ENCODE data around the gene RASGEF1B.
"Not testable (repeated sequence)": the region's sequence is repeated elsewhere in the genome, so short reads cannot be mapped to it uniquely, and the experiment has no call there.

The RASGEF1B gene

DNA sequence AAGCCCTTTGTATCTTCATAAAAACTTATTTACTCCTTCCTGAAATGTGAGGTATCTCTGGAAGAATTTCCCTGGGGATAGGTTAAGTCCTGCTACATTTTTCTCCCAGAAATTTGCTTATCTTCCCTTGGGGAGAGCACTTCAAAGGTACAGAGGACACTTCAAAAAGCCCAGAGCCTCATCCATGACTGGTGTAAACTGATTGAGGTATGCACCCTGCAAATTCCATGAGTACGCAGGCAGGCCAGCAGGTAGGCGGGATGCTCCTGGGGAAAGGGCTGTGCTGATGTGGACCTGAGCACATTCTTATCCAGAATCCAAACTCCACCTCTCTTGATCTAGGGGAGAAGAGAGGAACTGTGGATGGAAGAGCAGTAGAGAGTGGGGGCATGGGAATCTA is 26.3 kb upstream of the RASGEF1B start:
- no peak for DNase-seq

DNA sequence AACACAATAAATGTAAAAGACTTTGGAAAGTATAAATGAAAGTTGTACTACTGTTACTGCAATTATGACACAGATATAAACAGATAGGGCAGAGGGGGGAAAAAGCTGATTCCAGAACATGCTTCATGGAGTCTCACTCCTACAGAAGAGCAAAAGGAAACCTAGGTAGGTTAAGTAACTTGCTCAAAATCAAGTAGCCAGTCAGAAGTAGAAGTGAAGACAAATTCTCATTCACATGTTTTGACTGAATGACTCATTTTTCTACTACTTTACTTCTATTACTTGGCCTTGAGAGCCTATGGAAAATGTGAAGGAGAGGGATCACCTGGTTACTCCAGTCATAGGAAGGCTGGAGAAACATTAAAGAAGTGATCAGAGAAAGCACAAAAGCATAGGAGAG is 23.6 kb upstream of the RASGEF1B start:
- DNase-seq = no peak

DNA sequence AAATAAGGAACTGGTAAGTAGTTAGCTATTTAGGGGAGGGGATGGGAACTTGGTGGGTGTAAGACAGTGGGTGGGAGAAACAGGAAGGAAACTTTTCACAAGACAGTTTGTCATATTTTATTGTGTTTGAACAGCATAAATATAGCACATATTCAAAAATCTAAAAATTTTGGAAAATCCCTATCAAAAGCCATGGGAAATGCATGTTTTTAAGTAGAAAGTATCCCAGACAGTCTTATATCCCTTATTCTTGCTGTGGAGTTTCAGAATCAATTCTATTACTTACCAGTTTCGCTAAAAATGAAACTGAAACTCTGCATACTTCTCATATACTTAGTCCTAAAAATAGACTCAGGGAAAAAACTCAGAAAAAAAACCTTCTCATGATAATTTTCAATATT is 22.3 kb upstream of the RASGEF1B start:
- no peak for DNase-seq

DNA sequence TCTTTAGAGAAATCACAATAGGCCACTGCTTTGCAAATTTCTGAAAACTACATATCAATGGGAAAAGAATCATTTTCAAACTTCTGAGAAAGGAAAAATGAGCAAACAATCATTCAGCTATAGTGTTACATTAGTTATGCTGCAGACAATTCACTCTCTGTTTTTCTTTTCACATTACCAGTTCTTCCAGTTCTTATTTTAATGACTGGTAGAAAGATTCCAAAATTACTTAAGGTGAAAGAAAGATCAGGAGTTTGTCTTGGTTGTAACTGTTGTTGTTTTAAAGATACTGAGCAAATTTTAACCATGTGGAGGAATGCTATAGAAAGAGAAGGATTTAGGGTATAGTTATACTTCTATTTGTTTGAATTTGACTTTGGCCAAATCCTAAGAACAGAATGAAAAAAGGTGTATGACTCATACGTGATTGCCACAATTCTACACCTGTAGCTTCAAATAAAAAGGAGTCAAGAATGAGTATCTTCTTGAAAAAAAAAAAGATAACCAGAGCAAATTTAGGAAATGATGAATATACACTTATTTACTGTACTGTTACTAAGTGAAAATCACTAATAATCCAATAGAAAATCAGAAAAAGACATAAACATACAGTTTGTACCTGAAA is 21.0 kb upstream of the RASGEF1B start:
- no peak for DNase-seq

DNA sequence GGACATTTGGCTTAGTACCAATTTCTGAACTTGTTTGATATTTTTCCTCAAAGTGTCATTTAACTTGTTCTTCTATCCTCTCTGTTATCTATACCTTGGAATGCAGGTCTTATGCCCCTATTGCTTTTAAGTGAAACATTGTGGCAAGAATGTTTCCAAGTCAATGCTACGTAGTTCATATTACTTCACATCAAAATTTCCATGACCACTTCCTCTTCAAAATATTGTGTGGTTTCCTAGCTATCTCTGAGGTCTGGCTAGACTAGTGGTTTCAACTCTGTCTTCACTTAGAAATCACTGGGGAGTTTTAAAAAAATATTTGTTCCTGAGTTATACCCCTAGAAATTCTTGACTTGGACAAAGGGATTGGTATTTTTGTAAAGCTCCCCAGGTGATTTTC is 20.2 kb upstream of the RASGEF1B start:
- DNase-seq = no peak

DNA sequence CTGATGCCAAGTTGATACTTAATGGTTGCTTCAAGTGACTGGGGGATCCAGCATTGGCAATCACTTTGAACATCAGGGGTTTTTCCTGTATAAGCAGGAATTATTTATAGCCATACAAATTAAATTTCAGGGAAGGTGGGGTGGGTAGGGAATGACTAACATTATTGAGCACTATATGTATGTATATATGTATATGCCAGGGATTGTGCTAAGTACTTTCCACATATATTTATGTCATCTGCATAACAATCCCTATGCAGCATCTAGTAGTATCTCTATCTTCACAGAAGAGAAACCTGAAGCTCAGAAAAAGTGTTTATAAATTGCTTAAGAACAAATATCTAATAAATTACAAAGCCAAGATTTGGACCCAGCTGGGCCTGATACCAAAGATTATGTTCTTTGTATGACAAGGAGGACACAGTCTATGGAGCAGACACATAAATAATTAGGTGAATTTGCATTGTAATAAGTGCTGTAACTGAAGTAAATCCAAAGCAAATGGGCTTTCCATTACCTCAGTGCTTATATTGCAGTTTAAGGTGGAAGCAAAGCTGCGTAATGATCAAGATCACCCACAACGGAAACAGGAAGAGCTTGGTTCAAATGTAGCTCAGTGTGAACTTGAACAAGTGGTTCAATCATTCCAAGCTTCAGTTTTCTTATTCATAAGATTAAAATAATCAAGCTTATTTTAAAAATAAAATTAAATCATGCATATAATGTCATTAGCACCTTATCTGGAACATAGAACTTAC is 18.9 kb upstream of the RASGEF1B start:
- DNase-seq = no peak

DNA sequence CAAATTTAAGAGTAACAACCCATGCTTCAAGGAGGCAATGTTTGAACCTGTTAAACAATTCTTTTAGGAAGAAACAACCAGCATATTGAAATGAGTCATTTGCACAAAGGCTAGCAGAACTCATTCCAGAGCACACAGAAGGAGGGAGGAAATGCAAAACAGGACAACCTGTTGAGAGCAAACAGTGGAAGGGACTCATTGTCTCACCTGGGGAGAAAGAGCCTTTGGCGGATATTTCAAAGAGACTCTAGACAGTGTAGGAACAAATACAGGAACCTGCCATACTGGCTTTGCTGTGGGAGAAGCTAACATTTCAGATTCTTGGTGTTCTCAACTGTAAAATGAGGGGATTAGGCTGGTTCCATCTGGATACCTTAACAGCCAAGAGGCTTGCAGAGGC is 14.8 kb upstream of the RASGEF1B start:
- no peak for DNase-seq

DNA sequence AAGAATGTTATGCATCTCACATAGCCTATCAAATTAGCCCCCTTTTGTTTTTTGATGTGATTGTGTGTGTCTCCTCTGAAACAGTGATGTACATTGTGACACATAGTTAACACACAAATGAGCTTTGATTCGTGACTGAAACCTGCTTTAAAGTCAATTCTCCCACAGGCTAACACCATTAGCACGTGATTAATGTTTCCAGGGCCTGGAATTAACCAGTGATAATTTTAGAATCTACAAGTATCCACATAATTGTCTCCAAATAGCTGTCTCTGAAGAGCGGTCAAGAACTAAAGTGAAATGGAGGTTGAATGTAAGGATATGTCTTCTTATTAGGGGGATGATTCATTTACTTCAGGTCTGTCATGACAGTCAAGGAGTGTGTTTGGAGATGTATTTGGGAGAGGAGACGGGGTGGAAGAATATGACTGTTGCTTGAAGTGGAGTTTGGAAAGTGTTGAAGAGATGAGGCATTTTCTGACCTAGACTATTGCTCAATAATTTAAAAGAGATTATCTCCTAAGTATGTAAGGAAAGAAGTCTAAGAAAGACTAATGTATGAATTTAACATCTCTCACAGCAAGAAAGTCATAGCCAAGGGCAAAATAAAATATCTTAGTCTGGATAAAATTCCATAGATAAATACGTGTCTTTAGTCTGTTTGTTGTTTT is 13.7 kb upstream of the RASGEF1B start:
- no peak for DNase-seq

DNA sequence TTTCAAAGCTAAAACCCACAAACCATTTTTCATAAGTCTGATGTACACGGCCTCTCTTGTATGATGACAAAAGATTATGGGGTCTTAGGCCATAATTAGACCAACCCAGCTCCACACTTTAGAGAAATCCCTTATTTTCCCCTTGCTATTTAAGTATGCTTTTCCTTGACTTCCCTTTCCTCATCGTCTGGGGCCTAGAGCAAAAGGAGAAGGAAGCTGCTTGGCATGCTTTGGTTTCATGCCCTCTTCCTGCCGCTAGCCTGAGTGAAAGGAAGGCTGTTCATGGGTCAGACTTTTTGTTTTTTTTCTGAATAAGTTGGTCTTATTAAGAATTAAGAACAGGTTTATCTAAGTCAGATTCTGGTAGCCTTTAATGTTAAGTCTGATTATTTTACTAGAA is 10.6 kb upstream of the RASGEF1B start:
- no peak for DNase-seq

DNA sequence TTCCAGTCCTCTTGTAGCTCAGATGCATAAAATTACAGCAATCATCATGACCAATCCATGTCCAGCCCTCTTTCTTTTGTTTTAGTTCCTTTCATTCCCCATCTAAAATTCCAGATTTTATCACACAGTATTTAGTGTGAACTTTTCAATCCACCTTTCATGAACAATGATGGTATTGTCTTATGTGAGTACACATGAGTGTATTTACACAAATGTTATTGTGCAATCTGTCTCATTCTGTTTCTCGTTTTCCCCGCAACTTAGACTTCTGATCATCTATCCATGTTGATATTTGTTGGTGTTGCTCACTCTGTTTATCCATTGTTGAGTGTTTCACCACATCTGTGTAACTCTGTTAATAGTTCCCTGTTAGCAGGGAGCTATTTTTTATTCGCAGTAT is 9.4 kb upstream of the RASGEF1B start:
- DNase-seq = no peak

DNA sequence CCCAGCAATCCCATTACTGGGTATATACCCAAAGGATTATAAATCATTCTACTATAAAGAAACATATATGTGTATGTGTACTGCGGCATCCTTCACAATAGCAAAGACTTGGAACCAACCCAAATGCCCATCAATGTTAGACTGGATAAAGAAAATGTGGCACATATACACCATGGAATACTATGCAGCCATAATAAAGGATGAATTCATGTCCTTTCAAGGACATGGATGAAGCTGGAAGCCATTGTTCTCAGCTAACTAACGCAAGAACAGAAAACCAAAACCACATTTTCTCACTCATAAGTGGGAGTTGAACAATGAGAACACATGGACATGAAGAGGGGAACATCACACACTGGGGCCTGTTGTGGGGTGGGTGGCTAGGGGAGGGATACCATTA is 7.9 kb upstream of the RASGEF1B start:
- not testable (repeated sequence) for DNase-seq

DNA sequence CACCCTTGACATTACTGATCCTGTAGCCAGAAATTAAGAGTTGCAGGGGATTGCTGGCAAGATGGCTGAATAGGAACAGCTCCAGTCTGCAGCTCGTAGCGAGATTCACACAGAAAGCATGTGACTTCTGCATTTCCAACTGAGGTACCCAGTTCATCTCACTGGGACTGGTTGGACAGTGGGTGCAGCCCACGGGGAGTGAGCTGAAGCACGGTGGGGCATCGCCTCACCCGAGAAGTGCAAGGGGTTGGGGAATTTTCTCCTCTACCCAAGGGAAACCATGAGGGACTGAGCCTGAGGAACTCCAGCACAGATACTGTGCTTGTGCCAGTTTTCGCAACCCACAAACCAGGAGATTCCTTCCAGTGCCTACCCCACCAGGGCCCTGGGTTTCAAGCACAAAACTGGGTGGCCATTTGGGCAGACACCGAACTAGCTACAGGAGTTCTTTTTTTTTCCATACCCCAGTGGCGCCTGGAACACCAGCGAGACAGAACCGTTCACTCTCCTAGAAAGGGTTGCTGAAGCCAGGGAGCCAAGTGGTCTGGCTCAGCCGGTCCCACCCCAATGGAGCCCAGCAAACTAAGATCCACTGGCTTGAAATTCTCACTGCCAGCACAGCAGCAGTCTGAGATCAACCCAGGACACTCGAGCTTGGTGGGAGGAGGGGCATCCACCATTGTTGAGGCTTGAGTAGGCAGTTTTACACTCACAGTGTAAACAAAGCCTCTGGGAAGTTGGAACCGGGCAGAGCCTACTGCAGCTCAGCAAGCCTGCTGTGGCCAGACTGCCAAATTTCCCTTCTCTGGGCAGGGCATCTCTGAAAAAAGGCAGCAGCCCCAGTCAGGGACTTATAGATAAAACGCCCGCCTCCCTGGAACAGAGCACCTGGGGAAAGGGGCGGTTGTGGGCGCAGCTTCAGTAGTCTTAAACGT is 1.9 kb upstream of the RASGEF1B start:
- DNase-seq = peak in 1 of 2 experiments; percentile 64

DNA sequence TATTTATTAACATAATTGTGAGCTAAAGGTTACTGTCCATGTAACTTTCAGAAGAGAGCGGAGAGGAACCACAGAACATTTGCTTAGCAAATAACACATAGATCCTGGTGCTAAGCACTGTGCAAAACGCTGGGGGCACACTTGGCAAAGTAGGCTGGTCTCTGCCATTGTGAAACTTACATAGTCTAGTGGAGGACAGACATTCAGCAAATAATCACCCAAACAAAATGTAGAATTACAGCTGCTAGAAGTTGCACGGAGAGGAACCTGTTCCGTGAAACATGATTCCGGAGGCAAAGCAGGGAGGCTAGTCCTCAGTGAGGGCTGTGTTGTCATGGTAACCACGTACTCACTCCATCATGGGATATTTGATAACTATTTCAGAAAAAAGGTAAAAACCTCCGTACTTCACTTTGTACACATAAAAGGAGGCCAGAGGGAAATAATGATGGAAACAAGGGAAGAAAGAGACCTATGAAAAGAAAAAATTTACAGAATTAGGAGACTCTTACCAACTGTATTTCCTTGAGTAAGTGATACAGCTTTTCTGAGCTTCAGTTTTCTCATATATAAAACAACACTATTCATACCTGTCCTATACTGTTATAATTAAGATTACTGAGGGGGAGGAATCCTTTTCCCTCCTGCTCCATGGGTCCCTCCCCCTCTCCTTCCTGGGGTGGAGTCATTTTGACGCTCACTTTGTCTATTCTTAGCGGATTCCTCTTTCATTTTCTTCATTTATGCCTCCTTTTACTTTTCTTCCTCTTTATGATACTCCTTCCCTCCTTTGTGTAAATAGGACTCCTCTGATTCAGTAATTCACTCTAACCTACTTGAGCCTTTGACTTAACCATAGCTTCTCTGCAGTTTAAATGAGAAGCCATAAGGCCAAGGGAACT is 825 bp upstream of the RASGEF1B start:
- peak; percentile 12 to 43 for DNase-seq

DNA sequence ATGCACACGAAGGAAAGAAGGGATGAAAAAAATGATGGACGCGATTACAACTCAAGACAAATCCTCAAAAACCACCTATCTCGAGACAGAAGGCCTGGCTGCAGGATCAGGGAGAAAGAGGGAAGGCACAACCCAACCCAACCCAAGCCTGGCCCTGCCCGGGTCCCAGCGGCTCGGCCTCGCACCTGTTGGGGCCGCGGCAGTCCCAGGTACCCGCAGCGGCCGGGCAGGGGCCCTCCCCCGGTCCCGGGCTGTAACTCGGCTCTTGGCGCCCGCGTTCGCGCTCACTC is 464 bp downstream of the RASGEF1B start:
- DNase-seq = no peak

DNA sequence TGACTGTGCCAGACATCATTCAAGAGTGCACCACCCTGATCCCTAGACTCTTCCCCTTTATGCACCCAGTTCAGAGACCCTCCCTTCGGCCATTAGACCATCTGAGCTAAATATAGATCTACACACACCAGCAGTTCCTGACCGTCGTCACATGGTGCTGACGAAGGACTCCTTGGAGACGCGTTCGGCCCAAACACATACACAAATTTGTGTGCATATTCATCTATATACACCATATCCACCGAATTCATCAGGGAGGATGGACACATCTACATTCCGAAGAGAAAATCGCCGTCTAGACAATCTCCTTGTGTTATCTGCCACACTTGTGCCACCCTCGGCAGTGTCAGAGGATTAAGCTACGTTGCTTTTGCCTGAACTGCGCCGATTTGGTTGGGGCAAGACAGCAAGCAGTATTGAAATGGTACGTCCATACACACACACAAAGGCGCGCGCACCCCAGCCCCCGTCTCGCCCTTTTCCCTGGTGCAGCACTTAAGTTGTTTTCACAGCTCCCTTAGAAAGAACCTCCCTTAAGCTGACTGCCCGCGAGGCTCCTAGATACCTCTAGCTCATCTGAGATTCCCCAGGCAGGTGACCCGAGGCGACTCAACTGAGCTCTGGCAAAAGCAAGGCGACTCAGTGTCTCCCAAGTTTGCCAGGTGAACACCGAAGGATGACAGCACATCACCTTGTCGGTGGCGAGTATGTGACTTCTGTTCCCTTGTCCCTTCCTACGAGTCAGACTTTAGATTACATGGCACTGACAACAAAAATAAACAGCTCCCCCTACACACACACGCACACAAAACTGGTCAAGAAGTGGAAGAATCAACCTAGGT is 1.0 kb downstream of the RASGEF1B start:
- peak in 1 of 2 experiments; percentile 16 for DNase-seq

DNA sequence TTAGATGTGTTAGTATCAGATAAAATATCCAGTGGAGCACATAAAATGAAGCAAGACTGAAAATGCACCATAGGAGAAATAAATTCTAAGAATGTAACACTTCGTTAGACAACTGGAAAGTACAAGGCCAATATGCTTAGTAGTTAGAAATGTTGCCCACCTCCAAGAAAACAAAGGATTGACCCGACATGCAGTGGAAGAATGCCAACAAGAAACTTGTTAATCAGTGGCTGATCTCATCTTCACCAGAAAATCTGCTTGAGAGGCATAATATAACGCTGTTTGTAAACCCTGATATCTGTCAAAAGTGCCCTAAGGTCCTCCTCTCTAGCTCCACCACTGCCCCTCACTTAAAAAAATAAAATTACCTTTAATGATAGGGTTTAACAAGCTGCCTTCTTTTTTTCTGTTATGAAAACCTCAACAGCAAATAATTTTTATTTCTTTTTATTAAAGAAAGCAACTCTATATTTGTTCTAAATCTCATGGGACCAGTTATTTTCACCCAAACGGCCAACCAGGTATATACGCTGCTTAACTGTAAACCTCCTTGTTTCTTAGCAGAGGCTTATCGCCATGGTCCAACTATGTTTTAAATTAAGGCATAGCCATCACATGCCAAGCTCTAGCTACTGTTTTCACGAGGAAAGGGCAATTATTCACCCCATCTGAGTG is 1.8 kb downstream of the RASGEF1B start:
- peak in 1 of 2 experiments; percentile 5 for DNase-seq

DNA sequence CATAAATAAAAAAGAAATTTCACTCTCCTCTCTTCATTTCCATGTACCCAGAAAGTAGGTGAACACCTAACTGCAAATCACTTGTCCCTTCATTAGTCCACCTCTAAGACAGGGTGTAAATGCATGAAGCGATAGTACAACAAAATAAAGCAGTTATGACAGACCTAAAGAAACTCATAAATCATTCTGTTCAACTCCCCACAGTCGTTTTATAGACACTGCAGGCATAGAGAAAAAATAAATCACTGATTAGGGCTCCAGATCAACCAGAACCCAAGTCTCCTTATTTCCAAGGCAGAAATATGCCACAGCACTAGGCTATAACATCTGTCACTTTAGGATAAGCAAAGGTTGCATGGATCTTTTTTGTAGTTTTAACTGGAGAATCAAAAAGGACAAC is 3.0 kb downstream of the RASGEF1B start:
- no peak for DNase-seq

DNA sequence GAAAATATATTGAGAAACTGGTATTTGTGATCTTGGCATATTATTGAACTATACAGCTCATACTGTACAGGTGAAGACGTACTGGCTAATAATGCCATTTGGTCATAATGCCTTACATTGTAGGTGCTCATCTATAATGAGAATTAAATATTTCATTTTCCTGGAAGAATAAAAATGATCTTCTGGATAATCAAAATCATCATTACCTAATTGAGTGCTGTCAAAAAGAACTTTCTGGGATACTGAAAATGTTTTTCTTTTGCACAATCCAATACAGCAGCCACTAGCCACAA is 4.1 kb downstream of the RASGEF1B start:
- DNase-seq = no peak

DNA sequence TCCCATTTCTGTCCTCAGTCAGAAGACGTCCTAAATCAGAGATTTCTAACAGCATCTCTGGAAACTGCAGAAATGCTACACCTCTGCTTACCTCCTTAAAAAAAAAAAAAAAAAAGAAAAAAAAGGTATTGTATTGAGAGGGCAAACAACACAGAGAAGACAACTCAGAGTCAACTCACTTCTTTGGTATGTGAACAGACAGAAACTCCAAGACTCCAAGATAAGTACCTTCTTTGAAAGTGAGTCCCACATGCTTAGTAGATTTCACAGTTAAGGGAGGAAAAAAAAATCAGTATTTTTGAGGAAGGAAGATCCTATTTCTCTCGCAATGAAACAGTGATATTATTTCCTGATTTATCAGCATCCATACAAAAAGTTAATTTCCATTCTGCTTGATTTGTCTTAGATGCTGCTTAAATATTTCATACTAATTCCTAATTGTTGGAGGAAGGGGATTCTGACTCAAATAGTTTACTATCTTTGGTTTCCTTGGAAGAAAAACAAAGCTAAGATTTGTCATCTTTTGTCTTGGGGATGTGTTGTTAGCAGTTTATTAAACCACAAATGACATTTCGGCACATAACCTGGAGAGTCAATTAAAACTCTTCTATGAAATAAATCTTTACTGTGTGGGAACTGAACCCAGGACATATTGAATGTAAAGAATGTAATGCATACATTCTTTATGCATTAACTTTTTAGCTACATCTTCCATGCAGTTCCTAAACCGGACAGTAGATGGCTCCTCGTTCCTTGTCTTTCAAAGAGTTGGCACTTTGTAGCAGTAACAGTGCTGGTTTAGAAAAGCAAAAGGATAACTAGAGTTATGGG is 4.7 kb downstream of the RASGEF1B start:
- peak; percentile 71 to 80 for DNase-seq
